Spleen (tissue), 11 donors: ENCODE results near the gene SDR39U1. TPM values are rescaled to one million over a fixed set of nuclear protein-coding genes. Genes with fewer than 3 reads are reported as not detected.

Source experiments
- DNase-seq: peaks from one replicate; pipeline ENCODE4 v3.0.0-alpha.2; 2020
- H3K27ac ChIP-seq, 8 donors: fragments of 200-600 bp; sonication (generic) in 7 of 8; 1 replicate in 4 of 8; 2 replicates in 4 of 8; pipeline versions ENCODE4 v1.5.0 to v1.8.0; 2016 to 2021; ENCODE audit warnings: inconsistent platforms in 4 of 8, mild to moderate bottlenecking in 4 of 8, moderate library complexity in 1 of 8
- H3K27me3 ChIP-seq, 7 donors: fragments of 200-600 bp; sonication (generic) in 6 of 7; replicated peaks in 1 of 7; 1 replicate in 4 of 7; 2 replicates in 3 of 7; pipeline versions ENCODE4 v1.5.0 to v1.8.0; 2016 to 2021; ENCODE audit warnings: inconsistent platforms in 3 of 7, mild to moderate bottlenecking in 1 of 7
- H3K36me3 ChIP-seq, 6 donors: fragments of 200-600 bp; sonication (generic) in 5 of 6; 1 replicate in 4 of 6; 2 replicates in 2 of 6; pipeline versions ENCODE4 v1.5.0 to v1.8.0; 2016 to 2021; ENCODE audit warnings: inconsistent platforms in 2 of 6
- H3K4me1 ChIP-seq, 6 donors: fragments of 200-600 bp; sonication (generic) in 5 of 6; 1 replicate in 3 of 6; 2 replicates in 3 of 6; pipeline versions ENCODE4 v1.5.0 to v1.8.0; 2016 to 2021; ENCODE audit warnings: inconsistent platforms in 3 of 6
- H3K4me3 ChIP-seq, 8 donors: fragments of 200-600 bp; sonication (generic) in 7 of 8; 1 replicate in 4 of 8; 2 replicates in 4 of 8; pipeline versions ENCODE4 v1.5.0 to v1.8.0; 2016 to 2021; ENCODE audit warnings: inconsistent platforms in 4 of 8, mild to moderate bottlenecking in 4 of 8, moderate library complexity in 2 of 8
- H3K9me3 ChIP-seq, 8 donors: fragments of 200-600 bp; sonication (generic) in 7 of 8; 1 replicate in 4 of 8; 2 replicates in 4 of 8; pipeline versions ENCODE4 v1.5.0 to v1.8.0; 2016 to 2021; ENCODE audit warnings: inconsistent platforms in 4 of 8
- CTCF ChIP-seq, 11 experiments: fragments of 200-600 bp in 7 of 11; fragments of 450-650 bp in 4 of 11; sonication (generic) in 4 of 11; IDR thresholded peaks in 8 of 11; conservative IDR thresholded peaks in 3 of 11; 1 replicate in 7 of 11; 2 replicates in 4 of 11; pipeline versions ENCODE4 v1.4.0 to v1.8.0; 2016 to 2021; ENCODE audit warnings: antibody characterized with exemption in 11 of 11, inconsistent platforms in 4 of 11, mild to moderate bottlenecking in 1 of 11
- POLR2A ChIP-seq, 3 donors: fragments of 450-650 bp; IDR thresholded peaks; one replicate each; pipeline ENCODE4 v1.5.1; 2017; ENCODE audit warnings: antibody characterized with exemption in 3 of 3, mild to moderate bottlenecking in 1 of 3
- POLR2AphosphoS5 ChIP-seq, 3 donors: sonication (generic); formaldehyde crosslinking; IDR thresholded peaks; one replicate each; pipeline ENCODE4 v1.5.1; 2017; ENCODE audit warnings: antibody characterized with exemption in 3 of 3
- WGBS, 5 donors: extraction: QIAGEN DNeasy Blood & Tissue Kit in 3 of 5; methylation state at CpG; one replicate each; pipeline versions ENCODE4 v1.1.5 to v1.1.7; 2013 to 2018; 5-methylcytosine and 5-hydroxymethylcytosine counted together
- intact Hi-C: fragments of 100-400 bp; cut with DNase I; formaldehyde crosslinking; loops from one replicate; pipeline ENCODE4 v1.15.0; 2023; ENCODE audit warnings: low total_unique reads
- polyA plus RNA-seq, 3 donors: library from polyadenylated mRNA; stranded (reverse); fragments of 200-250 nt; gene quantifications; one replicate each; pipeline ENCODE4 v1.2.1, GENCODE V29; 2013
- total RNA-seq, 7 donors: library from RNA; depleted of rRNA in 3 of 7; stranded (reverse); fragments of >200 nt in 3 of 7; fragmentation: NEBNext Ultra II Directional in 4 of 7; extraction: Animal tissue kit (Norgen Biotek cat#: 25700) in 4 of 7; gene quantifications; one replicate each; pipeline versions ENCODE4 v1.1.0 to v1.2.1, GENCODE V29; 2016 to 2021
- donor health status: healthy with polysubstance abuse.
- donor health status: DM: no; HTN: no; CAD: no; lungs with moderate emphysema.
- donor health status: DM: no; HTN: no; CAD: no.
- donor health status: Bipolar disorder and iron deficiency.
- donor health status: healthy.
- donor health status: DM: no; HTN: no; CAD: no.
- donor health status: DM: yes; HTN: yes; CAD: no.

Gene SDR39U1
- total and polyA plus RNA-seq, 10 donors: 48.2 to 146 (median 68.4) TPM

- Histone ChIP-seq H3K27ac (no peak overlapping the region), H3K9me3 (no peaks in the 10 kb centered on the region), H3K4me3 (no peak overlapping the region), H3K27me3 (no peaks in the 10 kb centered on the region), H3K36me3 (no peaks in the 10 kb centered on the region), H3K4me1 (peaks cover 0 to 14% (median 0%) of the 10 kb centered on the region in 6 donors)
- DNase-seq: no peak
- TF ChIP-seq POLR2AphosphoS5 (IDR thresholded peaks at IDR 0.05): no peak
- no peak for TF ChIP-seq CTCF (IDR thresholded peaks at IDR 0.05 in 8 of 11, conservative IDR thresholded peaks at IDR 0.05 in 3 of 11)
- TF ChIP-seq POLR2A (IDR thresholded peaks at IDR 0.05): no peak
- intact Hi-C loops: no loop called here
- 49 to 88% (median 61%) methylated on average over 3 to 5 of the region's 5 CpGs for whole genome bisulfite sequencing, 5 donors
Observed at GRCh38 chr14:24463017-24463883, 20.7 kb upstream of the SDR39U1 start.

- H3K4me3 ChIP-seq: no peak overlapping the region
- no peaks in the 10 kb centered on the region for H3K9me3 ChIP-seq
- H3K36me3 ChIP-seq: no peaks in the 10 kb centered on the region
- no peak overlapping the region for H3K27ac ChIP-seq
- intact Hi-C loops: no loop called here
- TF ChIP-seq POLR2A (IDR thresholded peaks at IDR 0.05) (no peak), POLR2AphosphoS5 (IDR thresholded peaks at IDR 0.05) (no peak), CTCF (IDR thresholded peaks at IDR 0.05 in 8 of 11, conservative IDR thresholded peaks at IDR 0.05 in 3 of 11) (no peak)
- H3K27me3 ChIP-seq: no peaks in the 10 kb centered on the region
- H3K4me1 ChIP-seq: peaks cover 0 to 14% (median 0%) of the 10 kb centered on the region in 6 donors
- DNase-seq: no peak
Observed at GRCh38 chr14:24461336-24461735, 18.8 kb upstream of the SDR39U1 start.

- peak overlapping the region in 1 of 8 donors; percentile 7 for H3K27ac ChIP-seq
- intact Hi-C loops: no loop called here
- 72 to 85% (median 78%) methylated on average over 3 of the region's 3 CpGs for WGBS, 5 donors
- no peaks in the 10 kb centered on the region for H3K36me3 ChIP-seq
- H3K27me3 ChIP-seq: no peaks in the 10 kb centered on the region
- no peak for DNase-seq
- H3K4me1 ChIP-seq: peaks cover 0 to 8% (median 0%) of the 10 kb centered on the region in 6 donors
- TF ChIP-seq CTCF (IDR thresholded peaks at IDR 0.05 in 8 of 11, conservative IDR thresholded peaks at IDR 0.05 in 3 of 11): no peak
- no peak for TF ChIP-seq POLR2AphosphoS5 (IDR thresholded peaks at IDR 0.05)
- TF ChIP-seq POLR2A (IDR thresholded peaks at IDR 0.05): no peak
- H3K9me3 ChIP-seq: no peaks in the 10 kb centered on the region
- no peak overlapping the region for H3K4me3 ChIP-seq
Observed at GRCh38 chr14:24459331-24459730, 16.8 kb upstream of the SDR39U1 start.

GRCh38 chr14:24458736-24459135 is 16.2 kb upstream of the SDR39U1 start:
- DNase-seq: no peak
- H3K4me1 ChIP-seq: peaks cover 0 to 3% (median 0%) of the 10 kb centered on the region in 6 donors
- no peaks in the 10 kb centered on the region for H3K27me3 ChIP-seq
- peaks cover 0 to 2% (median 0%) of the 10 kb centered on the region in 8 donors for H3K9me3 ChIP-seq
- H3K27ac ChIP-seq: peak overlapping the region in 1 of 8 donors; percentile 7
- TF ChIP-seq CTCF (IDR thresholded peaks at IDR 0.05 in 8 of 11, conservative IDR thresholded peaks at IDR 0.05 in 3 of 11) (no peak), POLR2AphosphoS5 (IDR thresholded peaks at IDR 0.05) (peak in 2 of 3 donors; percentile 52 to 76), POLR2A (IDR thresholded peaks at IDR 0.05) (no peak)
- H3K36me3 ChIP-seq: no peaks in the 10 kb centered on the region
- no peak overlapping the region for H3K4me3 ChIP-seq
- WGBS, 5 donors: 69 to 100% (median 80%) methylated on average over 1 of the region's 1 CpG
- intact Hi-C loops: no loop called here
